Measurements from ENCODE around the gene KLF4.

KLF4 gene

GRCh38 chr9:107447081-107447480 is 42.5 kb downstream of the KLF4 start:
- no peak for DNase-seq

- no peak for DNase-seq
These were observed 43.1 kb downstream of the KLF4 start for GRCh38 chr9:107446491-107446890.

GRCh38 chr9:107443786-107444185 is 45.8 kb downstream of the KLF4 start:
- DNase-seq = no peak

GRCh38 chr9:107439991-107440456 is 49.5 kb downstream of the KLF4 start:
- DNase-seq = no peak

GRCh38 chr9:107438211-107439031 is 51.1 kb downstream of the KLF4 start:
- no peak for DNase-seq

GRCh38 chr9:107437716-107438115 is 51.9 kb downstream of the KLF4 start:
- no peak for DNase-seq

GRCh38 chr9:107435415-107435814 is 54.2 kb downstream of the KLF4 start:
- no peak for DNase-seq

Measured in activated CD4-positive, alpha-beta T cell treated with anti-CD3 and anti-CD28 coated beads for 1 hour (primary cell).